Uterus (tissue), 2 donors: ENCODE measurements around the gene PPFIA4.

Experiments used
- POLR2A ChIP-seq, 2 donors: fragments of 450-650 bp; IDR thresholded peaks; one replicate each; pipeline ENCODE4 v1.6.1; 2016; ENCODE audit warnings: antibody characterized with exemption in 2 of 2, mild to moderate bottlenecking in 1 of 2, moderate library complexity in 1 of 2
- TF ChIP-seq, protein P1 (sequence below), 4 experiments: fragments of 200-600 bp in 2 of 4; fragments of 450-650 bp in 2 of 4; sonication (generic) in 2 of 4; IDR thresholded peaks; one replicate each; pipeline ENCODE4 v1.5.1; 2016 to 2019; ENCODE audit warnings: antibody characterized with exemption in 4 of 4, mild to moderate bottlenecking in 2 of 4, moderate library complexity in 1 of 4

DNA sequence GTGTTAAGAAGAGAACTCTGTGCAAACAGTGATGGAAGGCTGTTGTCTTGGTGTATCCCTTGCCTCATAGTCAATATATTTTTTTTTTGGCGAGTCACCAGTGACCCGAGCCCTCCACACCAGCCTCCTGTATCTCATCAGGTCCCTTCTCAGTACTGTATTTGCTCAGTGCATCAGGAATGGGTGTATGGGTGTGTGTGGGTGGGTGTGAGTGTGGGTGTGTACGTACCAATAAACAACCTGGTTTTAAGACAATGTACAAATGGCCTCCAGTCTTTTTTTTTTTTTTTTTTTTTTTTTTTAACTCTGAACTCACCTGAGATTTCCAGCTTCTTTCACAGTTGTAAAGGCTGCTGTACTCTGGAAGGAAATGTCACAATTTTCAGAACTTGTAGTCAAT is 52.2 kb downstream of the PPFIA4 start:
- TF ChIP-seq, protein P1, sequence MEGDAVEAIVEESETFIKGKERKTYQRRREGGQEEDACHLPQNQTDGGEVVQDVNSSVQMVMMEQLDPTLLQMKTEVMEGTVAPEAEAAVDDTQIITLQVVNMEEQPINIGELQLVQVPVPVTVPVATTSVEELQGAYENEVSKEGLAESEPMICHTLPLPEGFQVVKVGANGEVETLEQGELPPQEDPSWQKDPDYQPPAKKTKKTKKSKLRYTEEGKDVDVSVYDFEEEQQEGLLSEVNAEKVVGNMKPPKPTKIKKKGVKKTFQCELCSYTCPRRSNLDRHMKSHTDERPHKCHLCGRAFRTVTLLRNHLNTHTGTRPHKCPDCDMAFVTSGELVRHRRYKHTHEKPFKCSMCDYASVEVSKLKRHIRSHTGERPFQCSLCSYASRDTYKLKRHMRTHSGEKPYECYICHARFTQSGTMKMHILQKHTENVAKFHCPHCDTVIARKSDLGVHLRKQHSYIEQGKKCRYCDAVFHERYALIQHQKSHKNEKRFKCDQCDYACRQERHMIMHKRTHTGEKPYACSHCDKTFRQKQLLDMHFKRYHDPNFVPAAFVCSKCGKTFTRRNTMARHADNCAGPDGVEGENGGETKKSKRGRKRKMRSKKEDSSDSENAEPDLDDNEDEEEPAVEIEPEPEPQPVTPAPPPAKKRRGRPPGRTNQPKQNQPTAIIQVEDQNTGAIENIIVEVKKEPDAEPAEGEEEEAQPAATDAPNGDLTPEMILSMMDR (IDR thresholded peaks at IDR 0.05), result no peak
- TF ChIP-seq POLR2A (IDR thresholded peaks at IDR 0.05), result no peak
